ENCODE data around the gene FOLR2. TPM values are rescaled to one million over a fixed set of nuclear protein-coding genes. Genes with fewer than 3 reads are reported as not detected.

Gene FOLR2
- total and polyA plus RNA-seq, 2 of the 8 experiments (the other 6 are each of a cell fraction or from before 2014, with no cell fraction given), result not detected

DNA sequence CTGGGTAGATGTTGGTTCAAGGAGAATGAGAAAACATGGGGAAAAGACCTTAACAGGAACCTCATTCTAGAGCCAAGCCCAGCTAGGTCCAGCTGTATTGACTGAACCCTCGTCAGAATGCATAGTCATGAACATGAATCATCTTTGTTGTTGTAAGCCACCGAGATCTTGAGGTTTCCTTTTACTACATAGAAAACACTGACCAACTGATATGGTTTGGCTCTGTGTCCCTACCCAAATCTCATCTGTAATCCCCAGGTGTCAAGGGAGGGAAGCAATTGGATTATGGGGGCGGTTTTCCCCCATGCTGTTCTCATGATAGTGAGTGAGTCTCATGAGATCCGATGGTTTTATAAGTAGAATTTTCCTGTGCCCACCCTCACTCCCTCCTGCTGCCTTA, 46.8 kb downstream of the FOLR2 start:
- Histone ChIP-seq H3K23ac (ENCODE audit: insufficient read length) (no peak overlapping the region), H3K9ac (replicated peaks in 1 of 4; ENCODE audit: extremely low read depth in 1 of 4, low read depth in 3 of 4, low read length in 3 of 4) (no peak overlapping the region), H3K4me3 (ENCODE audit: extremely low read depth in 1 of 4, insufficient read depth in 2 of 4, low read depth in 3 of 4, low read length in 4 of 4) (no peak overlapping the region), H4K91ac (replicated peaks; ENCODE audit: insufficient read length, low read length) (no peak overlapping the region), H3K79me2 (ENCODE audit: control insufficient read depth in 1 of 2, insufficient read depth in 2 of 2, low read length in 2 of 2) (no peaks in the 10 kb centered on the region), H3K4ac (replicated peaks; ENCODE audit: insufficient read length, low read depth, low read length) (no peak overlapping the region), H3K9me3 (ENCODE audit: insufficient read depth in 2 of 2, low read depth in 1 of 2, low read length in 1 of 2) (no peaks in the 10 kb centered on the region), H3K18ac (ENCODE audit: extremely low read depth, low read length) (no peak overlapping the region), H2BK5ac (ENCODE audit: low read depth, low read length) (no peak overlapping the region), H3K4me1 (replicated peaks in 1 of 4; ENCODE audit: control insufficient read depth in 3 of 4, insufficient read depth in 4 of 4, low read length in 3 of 4) (peaks cover 0 to 4% (median 0%) of the 10 kb centered on the region in 4 experiments; a peak in 1 of 7 replicates), H3K14ac (ENCODE audit: insufficient read length) (no peak overlapping the region), H2BK12ac (ENCODE audit: low read depth, low read length) (no peak overlapping the region), H2BK20ac (ENCODE audit: low read length) (no peak overlapping the region), H3K27me3 (replicated peaks in 1 of 4; ENCODE audit: control insufficient read depth in 3 of 4, extremely low read depth in 1 of 4, insufficient read depth in 3 of 4, low read length in 3 of 4) (no peaks in the 10 kb centered on the region; a peak in 1 of 7 replicates), H2BK120ac (replicated peaks; ENCODE audit: low read depth, low read length) (no peak overlapping the region), H2BK15ac (ENCODE audit: low read length) (no peak overlapping the region), H4K8ac (ENCODE audit: extremely low read depth, insufficient read depth, low read length) (no peak overlapping the region), H3K4me2 (ENCODE audit: insufficient read depth in 1 of 2, low read depth in 2 of 2, low read length in 2 of 2) (no peak overlapping the region), H4K20me1 (replicated peaks in 1 of 2; ENCODE audit: control insufficient read depth in 1 of 2, insufficient read depth in 2 of 2, low read length in 2 of 2) (no peaks in the 10 kb centered on the region), H3K36me3 (ENCODE audit: control insufficient read depth in 2 of 4, insufficient read depth in 4 of 4, low read length in 3 of 4) (no peaks in the 10 kb centered on the region), H3K56ac (replicated peaks; ENCODE audit: insufficient read length, low read depth, low read length) (no peak overlapping the region), H3K23me2 (ENCODE audit: low read depth, low read length) (no peaks in the 10 kb centered on the region), H2AFZ (ENCODE audit: low read length) (no peak overlapping the region), H4K5ac (ENCODE audit: insufficient read length, low read depth, low read length) (no peak overlapping the region), H3K27ac (ENCODE audit: low read depth, low read length) (no peak overlapping the region), H3K79me1 (ENCODE audit: low read depth, low read length) (no peaks in the 10 kb centered on the region), H2AK5ac (ENCODE audit: low read depth, low read length) (no peak overlapping the region)
- no peak for DNase-seq (ENCODE audit: low read depth in 1 of 2, low spot score in 2 of 2)
- WGBS, 2 experiments (ENCODE audit: extremely low coverage in 1 of 2, insufficient coverage in 1 of 2, insufficient read length in 1 of 2, insufficient replicate concordance in 2 of 2, low coverage in 1 of 2, low lambda C conversion rate in 2 of 2, missing lambda C conversion rate in 1 of 2), result 86% methylated on average over 4 of the region's 4 CpGs; no CpG with 5 or more reads in 1 of the 2 experiments
- POLR2A ChIA-PET (ENCODE audit: partially characterized antibody), result no interaction called here
- TF ChIP-seq, protein P1, sequence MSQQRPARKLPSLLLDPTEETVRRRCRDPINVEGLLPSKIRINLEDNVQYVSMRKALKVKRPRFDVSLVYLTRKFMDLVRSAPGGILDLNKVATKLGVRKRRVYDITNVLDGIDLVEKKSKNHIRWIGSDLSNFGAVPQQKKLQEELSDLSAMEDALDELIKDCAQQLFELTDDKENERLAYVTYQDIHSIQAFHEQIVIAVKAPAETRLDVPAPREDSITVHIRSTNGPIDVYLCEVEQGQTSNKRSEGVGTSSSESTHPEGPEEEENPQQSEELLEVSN (IDR thresholded peaks at IDR 0.05), result no peak
- no peak for TF ChIP-seq NRF1 (IDR thresholded peaks at IDR 0.05; ENCODE audit: low read depth, low read length)
- no peak for TF ChIP-seq SIRT6 (IDR thresholded peaks at IDR 0.05; ENCODE audit: low read length)
- TF ChIP-seq KDM4A (IDR thresholded peaks at IDR 0.05; ENCODE audit: low read depth, low read length, severe bottlenecking), result no peak
- TF ChIP-seq, protein P2, sequence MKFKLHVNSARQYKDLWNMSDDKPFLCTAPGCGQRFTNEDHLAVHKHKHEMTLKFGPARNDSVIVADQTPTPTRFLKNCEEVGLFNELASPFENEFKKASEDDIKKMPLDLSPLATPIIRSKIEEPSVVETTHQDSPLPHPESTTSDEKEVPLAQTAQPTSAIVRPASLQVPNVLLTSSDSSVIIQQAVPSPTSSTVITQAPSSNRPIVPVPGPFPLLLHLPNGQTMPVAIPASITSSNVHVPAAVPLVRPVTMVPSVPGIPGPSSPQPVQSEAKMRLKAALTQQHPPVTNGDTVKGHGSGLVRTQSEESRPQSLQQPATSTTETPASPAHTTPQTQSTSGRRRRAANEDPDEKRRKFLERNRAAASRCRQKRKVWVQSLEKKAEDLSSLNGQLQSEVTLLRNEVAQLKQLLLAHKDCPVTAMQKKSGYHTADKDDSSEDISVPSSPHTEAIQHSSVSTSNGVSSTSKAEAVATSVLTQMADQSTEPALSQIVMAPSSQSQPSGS (IDR thresholded peaks at IDR 0.05; ENCODE audit: low read length), result no peak
- TF ChIP-seq MAFK (IDR thresholded peaks at IDR 0.05; ENCODE audit: low read depth, low read length), result no peak
- TF ChIP-seq RBBP5 (IDR thresholded peaks at IDR 0.05; ENCODE audit: borderline replicate concordance, low read depth, low read length), result no peak
- TF ChIP-seq, protein P3, sequence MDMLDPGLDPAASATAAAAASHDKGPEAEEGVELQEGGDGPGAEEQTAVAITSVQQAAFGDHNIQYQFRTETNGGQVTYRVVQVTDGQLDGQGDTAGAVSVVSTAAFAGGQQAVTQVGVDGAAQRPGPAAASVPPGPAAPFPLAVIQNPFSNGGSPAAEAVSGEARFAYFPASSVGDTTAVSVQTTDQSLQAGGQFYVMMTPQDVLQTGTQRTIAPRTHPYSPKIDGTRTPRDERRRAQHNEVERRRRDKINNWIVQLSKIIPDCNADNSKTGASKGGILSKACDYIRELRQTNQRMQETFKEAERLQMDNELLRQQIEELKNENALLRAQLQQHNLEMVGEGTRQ (IDR thresholded peaks at IDR 0.05; ENCODE audit: low read length), result no peak
- TF ChIP-seq EGR1 (IDR thresholded peaks at IDR 0.05; ENCODE audit: borderline replicate concordance, low read depth, low read length), result no peak
- no peak for FAIRE-seq
- CTCF ChIA-PET (ENCODE audit: partially characterized antibody), result no interaction called here

Data from H1 (cell line).